GM19023 (cell line): ENCODE measurements around the gene PTGDR2.
"Not testable (repeated sequence)": the region's sequence is repeated elsewhere in the genome, so short reads cannot be mapped to it uniquely, and the experiment has no call there.

ENCODE experiments used
- ATAC-seq: cut with Tn5 transposase; IDR thresholded peaks from one replicate; pipeline ENCODE4 v1.9.1; 2021; ENCODE audit warnings: mild to moderate bottlenecking, moderate library complexity; ENCODE audit not compliant: unreplicated experiment

PTGDR2 gene

DNA sequence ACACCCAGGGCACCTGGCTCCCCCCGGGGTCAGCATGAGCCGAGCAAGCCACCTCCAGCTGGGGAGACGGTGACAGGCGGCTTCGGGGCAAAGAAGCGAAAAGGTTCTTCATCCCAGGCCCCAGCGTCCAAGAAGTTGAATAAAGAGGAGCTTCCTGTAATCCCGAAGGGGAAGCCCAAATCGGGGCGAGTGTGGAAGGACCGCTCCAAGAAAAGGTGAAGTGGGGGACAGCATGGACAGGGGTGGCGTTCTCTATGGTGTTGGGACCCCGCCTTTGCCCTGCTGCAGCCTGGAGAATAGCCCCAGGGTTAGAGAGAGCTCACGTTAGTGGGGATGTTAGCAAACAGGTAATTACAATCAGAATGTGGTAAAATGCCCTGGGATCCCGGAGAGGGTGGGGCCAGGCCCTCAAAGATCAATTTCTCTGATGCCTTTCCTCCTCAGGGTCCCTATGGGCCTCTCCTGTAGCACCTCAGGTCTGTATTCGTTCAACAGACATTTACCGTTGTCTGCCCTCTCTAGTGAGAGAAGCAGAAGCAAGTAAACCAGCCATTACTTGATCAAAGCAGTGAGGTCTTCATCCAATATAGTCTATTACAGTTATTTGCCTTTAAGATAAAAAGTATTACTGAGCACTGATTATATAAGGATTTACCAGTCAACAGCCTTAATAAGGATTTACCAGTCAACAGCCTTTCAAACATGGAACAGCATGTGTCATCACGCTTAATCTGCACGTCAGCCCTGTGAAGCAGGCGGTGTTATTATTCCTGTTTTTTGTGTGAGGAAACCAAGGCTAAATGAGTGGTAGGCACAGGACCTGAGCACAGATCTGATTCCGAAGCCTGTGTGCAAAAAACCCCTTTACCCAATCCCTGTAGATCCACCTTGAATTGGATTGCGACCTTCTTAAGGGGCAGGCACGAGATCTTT is 12.8 kb downstream of the PTGDR2 start:
- ATAC-seq, result no peak

DNA sequence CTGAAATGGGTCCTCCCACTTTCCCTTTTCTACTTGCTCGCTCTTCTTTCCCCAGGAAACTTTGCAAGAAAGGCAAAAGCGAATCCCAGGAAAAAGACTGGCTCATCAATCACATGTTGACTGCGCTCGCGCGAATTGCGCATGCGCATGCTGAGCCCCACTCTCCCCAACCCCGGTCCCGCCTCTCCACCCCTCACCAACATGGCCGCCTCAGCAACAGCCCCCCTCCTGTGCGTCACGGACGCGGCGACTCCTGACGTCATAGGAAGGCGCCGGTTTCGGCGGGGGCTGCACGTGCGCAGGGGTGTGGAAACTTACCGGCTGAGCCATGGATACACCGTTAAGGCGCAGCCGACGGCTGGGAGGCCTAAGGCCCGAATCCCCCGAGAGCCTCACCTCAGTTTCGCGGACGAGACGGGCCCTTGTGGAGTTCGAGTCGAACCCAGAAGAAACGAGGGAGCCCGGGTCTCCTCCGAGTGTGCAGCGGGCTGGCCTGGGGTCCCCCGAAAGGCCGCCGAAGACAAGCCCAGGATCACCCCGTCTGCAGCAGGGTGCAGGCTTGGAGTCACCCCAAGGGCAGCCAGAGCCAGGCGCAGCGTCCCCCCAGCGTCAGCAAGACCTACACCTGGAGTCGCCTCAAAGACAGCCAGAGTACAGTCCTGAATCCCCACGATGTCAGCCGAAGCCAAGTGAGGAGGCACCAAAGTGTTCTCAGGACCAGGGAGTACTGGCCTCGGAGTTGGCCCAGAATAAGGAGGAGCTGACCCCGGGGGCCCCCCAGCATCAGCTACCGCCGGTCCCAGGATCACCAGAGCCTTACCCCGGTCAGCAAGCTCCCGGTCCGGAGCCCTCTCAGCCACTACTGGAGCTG is 13.7 kb downstream of the PTGDR2 start, which contains the start of gene CCDC86:
Gene CCDC86, plus strand, starts transcription at position 317 of the 871 bp plus-strand sequence. Its CDS starts 12 bp downstream, at position 329.
- ATAC-seq, result peak; percentile 78

GRCh38 chr11:60840470-60841430 is 15.0 kb downstream of the PTGDR2 start:
- ATAC-seq, result no peak

DNA sequence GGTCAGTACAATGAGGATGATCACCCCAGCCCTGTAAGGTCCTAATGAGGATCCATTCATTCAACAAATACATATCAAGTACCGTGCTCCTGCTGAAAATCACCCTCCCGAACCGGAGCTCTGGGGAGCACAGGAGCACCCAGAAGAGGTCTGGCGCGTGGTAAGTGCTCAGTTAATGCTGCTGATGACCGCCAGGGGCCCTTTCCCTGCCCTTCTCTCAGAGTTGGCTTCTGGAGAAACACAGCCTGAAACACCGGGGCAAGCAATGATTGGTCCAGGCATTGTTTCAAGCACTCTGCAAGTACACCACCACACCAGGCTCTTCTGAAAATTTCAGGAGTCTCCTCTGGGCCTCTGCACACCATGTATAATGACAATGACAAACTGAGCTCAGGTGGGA is 17.6 kb downstream of the PTGDR2 start:
- no peak for ATAC-seq

DNA sequence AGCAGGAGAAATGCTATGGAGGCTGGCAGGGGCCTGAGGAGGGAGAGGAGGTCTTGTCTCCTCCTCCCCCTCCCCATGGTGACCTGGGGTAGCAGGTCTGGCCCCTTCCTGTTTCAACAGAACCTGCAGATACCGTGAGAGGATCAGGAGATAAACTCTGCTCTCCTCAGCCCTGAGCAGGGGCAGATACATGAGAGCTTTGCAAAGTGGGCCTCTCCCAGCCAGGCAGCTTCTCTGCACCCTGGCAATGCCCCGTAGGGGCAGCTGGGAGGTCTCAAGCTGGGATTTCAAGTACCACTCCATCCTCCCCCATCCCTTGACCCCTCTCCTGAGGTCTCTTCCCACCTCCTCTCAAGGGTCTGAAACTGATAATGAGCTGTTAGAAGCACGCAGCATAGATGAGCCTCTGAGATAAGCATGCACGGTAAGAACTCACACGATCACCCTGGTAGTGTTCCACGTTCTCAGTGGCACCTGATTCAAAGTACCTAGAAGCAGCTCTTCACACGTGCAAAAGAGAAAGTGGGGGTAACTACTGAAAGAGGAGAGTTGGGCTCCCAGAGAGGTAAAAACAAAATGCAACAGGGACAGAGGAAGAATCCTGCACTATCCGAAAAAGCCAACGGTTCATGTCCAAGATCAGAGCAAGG is 18.8 kb downstream of the PTGDR2 start:
- ATAC-seq, result no peak

DNA sequence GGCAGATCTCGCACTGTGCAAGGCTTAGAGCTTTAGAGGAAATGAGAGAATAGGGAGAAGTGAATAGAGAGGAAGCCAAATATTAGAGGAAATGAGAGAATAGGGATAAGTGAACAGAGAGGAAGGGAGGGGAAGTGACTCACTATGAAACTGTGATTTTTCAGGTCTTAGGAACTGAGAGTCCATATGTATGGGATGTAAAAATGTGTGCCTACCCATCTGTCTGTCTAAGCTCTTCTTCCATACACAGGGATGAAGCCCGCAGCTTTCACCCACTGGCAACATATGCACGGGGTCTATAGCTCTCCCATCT is 20.3 kb downstream of the PTGDR2 start:
- ATAC-seq, result no peak

DNA sequence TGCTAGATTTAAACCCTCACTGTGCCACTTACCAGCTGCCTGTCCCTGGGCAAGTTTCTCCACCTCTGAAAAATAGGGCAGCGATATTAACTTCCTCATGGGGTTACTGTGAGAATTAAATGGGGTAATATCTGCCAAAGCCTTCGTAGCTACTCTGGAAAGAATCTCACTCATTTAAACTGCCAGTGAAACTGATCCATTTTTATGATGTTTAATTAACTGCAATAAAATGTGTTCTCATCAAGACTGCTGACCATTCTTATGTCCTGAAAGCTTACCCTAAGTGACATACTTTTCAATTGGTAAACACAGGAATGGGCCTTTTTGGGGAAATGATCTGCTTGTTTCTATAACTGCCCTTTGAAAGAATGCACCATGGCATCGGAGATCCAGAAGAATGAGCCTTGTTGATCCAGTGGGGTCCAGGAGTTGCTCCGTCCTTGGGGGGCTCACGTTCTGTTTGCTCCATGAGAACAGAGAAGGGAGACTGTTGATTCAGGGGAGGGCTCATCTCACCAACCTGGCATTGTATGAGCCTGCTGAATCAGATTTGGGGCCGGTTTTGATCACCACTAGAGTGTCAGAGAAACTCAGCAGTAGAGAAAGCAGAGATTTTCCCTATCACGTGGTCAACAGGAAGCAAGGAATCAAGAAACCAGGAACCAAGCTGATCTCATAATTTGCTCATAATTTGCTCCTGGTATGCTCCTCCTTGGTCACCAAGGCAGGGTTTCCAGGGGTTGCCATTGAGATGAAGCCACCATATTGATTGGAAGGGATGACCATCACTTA is 20.8 kb downstream of the PTGDR2 start:
- no peak for ATAC-seq

- ATAC-seq, result no peak
Observed at GRCh38 chr11:60831501-60832079, 24.2 kb downstream of the PTGDR2 start.

DNA sequence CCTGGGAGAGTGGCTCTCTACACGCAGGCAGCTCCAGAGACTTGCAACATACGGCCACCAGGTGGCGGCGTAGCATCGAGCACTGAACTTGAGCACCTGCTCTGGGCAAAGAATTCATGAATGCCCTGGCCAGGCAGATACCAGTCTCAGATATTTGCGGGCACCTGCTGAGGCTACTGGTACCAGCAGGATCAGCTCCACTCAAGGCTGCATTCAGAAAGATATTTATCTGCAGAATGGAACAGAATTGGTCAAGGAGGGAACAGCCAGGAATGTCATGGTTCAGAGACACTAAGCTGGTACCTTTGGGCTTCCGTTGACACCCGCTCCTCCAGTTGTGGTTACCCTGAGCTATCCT is 24.6 kb downstream of the PTGDR2 start:
- no peak for ATAC-seq

- ATAC-seq, result no peak
Observed at GRCh38 chr11:60830478-60831142, 25.1 kb downstream of the PTGDR2 start.

DNA sequence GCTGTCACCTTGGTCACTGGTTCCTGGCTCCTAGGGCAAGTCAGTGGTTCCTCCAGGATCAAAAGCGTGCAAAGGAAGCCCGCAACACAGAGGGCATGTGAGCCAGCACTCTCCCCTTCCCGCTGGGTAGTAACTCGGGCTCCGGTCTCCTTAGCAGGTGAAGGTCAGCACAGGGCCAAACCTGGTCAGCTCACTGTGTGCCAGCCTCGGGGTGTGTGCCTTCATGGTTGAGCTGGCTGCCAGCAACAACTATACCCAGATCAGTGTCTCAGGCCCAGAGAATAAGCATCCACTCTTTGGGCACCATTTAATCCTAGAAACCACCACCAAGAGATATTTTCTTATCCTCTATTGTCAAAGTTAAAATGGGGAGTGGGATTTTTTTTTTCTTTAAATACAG is 30.0 kb downstream of the PTGDR2 start:
- no peak for ATAC-seq

DNA sequence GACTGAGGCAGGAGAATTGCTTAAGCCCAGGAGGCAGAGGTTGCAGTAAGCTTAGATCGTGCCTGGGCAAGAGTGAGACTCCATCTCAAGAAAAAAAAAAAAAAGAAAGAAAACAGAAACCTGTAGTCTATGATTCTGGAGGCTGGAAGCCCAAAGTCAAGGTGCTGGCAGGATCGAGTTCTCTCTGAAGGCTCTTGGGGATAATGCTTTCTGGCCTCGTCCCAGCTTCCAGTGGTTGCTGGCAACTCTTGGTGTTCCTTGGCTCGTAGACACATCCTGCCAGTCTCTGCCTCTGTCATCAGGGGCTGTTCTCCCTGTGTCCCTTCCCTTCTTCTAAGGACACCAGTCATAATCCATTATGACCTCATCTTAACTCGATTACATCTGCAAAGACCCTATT is 30.6 kb downstream of the PTGDR2 start:
- ATAC-seq, result no peak

DNA sequence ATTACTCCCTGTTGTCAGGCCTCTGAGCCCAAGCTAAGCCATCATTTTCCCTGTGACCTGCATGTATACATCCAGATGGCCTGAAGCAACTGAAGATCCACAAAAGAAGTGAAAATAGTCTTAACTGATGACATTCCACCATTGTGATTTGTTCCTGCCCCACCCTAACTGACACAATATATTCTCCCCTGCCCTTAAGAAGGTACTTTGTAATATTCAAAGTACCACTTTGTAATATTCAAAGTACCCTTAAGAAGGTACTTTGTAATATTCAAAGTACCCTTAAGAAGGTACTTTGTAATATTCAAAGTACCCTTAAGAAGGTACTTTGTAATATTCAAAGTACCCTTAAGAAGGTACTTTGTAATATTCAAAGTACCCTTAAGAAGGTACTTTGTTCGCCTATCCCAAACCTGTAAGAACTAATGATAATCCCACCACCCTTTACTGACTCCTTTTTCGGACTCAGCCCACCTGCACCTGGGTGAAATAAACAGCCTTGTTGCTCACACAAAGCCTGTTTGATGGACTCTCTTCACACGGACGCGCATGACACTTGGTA is 31.9 kb downstream of the PTGDR2 start:
- ATAC-seq, result not testable (repeated sequence)

DNA sequence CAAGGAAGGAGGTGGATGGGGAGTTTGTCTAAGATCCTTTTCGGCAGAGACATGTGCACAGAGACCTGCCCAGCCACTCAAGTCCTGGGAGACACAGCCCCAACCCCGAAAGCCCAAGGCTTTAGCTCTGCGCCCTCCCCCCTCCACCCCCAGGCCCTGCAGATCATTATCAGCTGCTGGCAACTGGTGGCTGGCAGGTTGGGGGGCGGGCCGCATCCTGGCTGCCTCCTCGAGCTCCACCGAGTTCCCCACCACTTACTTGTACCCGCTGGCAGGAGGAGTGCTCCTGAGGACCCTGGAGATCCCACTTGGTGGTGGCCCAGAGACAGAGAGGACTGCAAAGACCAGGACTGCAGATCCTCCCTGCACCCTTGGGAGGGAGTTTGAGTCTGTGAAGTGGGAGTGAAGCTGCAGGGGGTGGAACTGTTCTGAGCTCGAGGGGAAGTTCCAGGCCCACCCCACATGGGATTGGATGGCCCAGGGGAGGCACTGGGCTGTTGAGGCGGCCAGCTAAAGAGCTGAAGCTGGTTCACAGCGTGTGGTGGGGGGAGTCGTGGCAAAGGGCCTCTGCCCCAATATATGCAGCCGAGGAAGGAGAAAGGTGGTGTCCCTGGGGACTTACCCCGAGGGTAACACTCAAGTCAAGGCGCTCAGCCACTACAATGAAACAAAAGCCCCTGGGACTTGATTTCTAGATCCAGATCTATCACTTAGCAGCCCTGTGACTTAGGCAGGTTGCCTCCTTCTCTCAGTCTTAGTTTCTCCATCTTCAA is 33.7 kb downstream of the PTGDR2 start:
- peak; percentile 49 for ATAC-seq

DNA sequence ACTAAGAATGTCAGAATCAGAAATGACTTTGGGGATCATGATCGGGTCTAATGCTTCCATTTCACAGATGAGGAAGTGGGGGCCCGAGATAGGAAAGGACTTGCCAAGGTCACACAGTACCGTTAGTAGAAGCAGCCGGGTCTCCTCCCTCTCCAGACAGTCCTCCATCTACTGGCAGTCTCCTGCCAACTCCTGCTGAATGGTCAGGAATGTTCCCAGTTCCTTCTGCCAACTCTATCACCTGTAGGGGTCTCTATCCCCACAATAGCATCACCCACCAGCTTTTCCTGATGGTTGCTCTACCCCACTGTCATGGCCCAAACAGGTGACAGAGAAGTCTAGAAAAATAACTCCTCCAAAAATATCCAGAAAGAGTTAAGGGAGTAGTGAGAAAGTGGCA is 37.7 kb downstream of the PTGDR2 start:
- no peak for ATAC-seq

DNA sequence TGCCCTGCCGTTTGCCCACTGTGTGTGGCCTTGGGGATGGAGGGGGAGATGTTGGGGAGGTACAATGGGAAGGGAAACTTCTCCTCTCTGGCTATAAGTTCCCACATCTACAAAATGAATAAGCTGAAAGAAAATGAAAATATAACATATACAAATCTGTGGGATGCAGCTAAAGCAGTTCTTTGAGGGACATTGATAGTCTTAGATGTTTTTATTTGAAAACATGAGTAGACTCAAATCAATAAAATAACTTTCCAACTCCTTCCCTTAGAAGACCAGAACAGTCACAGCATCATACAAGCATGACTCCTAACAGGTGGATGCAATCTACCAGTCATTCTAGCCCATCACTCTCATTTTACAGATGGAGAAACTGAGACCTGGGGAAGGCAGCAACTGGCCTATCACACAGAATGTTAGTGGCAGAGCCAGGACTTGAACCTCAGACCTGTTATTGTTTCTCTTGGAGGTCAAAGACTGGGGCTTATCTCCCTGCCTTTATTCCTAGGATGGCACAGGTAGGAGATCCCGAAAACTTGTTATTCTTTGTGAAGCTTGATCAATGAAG is 39.1 kb downstream of the PTGDR2 start:
- no peak for ATAC-seq

DNA sequence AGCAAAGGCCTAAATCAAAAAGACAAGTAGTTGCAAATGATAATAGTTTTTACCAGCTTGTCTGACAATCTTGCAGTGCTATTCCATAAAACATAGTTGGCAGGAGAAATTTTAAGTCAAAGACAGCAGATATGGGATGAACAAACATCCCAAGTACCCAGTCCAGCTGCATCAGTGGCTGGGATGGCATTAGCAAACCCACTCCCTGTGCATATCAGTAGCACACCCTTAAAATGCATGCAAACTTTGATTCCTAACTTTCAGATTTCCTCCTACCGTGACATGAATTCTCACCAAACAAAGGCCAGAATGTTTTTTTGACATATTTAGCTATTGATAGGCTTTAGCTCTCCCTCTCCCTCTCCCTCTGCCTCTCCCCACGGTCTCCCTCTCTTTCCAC is 41.6 kb downstream of the PTGDR2 start:
- ATAC-seq, result no peak
